ENCODE results near the gene FBN3.

FBN3 gene

DNA sequence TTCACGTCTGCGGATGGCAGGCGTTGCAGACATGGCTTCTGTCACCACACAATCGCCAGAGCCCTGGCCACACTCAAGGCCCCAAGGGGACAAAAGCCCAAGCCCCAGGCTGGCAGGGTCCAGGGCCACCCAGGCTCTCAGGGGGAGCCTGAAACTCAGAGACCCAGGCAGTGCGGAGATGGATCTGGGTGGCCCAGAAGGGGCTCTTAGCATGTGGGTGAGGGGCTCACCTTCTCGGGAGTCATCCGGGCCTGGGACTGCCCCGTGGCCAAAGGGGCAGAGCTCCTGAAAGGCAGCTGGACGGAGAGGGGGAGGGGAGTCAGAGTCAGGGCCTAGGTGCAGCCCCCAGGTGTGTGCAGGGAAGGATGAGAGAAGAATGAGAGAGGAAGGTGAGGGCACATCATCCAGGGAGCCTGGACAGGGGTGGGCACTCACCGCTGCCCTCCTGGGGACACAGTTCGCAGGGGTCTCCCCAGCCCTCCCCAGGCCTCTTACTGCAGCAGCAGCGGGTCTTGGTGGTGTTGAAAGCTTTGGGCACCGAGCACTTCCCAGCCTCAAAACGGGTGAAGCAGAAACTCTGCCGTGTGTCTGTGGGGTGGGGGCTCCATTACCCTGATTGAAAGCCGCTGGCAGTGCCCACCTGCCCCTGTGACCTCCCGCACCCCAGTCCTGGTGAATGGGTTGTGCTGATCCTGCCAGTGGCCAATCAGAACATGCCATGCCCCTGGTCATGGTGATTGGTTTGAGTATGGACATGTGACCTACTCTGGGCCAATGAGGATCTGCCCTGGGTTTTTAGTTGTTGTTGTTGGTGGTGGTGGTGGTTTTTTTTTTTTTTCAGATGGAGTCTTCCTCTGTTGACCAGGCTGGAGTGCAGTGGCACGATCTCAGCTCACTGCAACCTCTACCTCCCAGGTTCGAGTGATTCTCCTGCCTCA, 59.5 kb downstream of the FBN3 start:
- DNase-seq (ENCODE audit: low read depth) = no peak

DNA sequence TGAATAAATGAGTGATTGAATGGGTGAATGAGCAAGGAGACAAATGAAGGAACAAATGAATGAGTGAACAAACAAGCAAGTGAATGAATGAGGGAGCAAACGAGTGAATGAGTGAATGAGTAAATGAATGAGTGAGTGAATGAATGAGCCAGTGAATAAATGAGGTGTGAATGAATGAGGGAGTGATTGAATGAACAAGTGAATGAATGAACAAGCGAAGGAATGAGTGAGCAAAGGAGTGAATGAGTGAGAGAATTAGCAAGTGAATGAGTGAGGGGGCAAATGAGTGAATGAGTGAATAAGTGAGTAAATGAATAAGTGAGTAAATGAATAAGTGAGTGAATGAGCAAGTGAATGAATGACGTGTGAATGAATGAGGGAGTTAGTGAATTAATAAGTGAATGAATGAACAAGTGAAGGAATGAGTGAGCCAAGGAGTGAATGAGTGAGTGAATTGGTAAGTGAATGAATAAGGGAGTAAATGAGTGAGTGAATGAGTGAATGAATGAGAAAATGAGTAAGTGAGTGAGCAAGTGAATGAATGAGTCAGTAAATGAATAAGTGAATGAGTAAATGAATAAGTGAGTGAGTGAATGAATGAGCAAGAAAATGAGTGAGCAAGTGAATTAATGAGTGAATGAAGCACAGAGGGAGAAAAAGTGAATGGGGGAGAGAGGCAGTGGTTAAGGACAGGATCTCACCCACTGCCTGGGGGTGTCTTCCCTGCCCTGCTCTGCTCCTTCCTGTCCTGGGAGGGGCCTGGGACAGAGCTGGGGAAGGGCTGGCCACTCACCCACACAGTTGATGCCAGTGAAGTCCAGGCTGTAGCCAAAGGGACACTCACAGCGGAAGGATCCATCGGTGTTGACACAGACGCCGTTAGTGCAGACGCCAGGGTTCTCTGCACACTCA, 60.4 kb downstream of the FBN3 start:
- no peak for DNase-seq (ENCODE audit: low read depth)

DNA sequence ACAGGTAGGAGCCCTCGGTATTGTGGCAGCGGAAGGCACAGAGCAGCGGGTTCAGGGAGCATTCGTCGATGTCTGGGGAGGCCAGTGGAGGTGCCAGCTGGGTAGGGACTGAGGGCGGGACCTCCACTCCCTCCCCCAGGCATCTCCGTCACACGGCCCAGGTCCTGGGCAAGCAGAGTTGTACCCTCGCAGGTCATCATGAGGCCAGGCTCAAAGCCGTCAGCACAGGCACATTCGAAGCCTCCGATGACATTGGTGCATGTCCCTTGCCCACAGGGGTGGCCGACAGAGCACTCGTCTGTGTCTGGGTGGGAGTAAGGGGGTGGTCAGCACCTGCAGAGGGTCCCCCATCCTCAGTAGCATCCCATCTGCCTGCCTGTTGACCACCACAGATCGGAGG, 61.5 kb downstream of the FBN3 start:
- no peak for DNase-seq (ENCODE audit: low read depth)

DNA sequence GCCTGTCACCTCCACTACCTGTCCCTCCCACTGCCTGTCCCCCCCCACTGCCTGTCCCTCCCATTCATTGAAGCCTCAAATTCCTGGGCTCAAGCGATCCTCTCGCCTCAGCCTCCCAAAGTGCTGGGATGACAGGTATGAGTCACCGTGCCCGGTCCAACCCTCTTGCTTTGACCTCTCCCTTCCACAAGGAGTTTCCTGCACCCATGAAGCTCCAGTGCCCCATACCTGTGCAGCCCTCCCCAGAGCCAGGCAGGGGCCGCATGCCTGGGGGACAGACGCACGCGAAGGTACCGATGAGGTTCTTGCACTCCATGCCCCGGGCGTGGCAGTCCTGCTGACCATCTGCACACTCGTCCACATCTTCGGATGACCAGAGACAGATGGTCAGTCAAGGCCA, 62.5 kb downstream of the FBN3 start:
- DNase-seq (ENCODE audit: low read depth) = no peak

DNA sequence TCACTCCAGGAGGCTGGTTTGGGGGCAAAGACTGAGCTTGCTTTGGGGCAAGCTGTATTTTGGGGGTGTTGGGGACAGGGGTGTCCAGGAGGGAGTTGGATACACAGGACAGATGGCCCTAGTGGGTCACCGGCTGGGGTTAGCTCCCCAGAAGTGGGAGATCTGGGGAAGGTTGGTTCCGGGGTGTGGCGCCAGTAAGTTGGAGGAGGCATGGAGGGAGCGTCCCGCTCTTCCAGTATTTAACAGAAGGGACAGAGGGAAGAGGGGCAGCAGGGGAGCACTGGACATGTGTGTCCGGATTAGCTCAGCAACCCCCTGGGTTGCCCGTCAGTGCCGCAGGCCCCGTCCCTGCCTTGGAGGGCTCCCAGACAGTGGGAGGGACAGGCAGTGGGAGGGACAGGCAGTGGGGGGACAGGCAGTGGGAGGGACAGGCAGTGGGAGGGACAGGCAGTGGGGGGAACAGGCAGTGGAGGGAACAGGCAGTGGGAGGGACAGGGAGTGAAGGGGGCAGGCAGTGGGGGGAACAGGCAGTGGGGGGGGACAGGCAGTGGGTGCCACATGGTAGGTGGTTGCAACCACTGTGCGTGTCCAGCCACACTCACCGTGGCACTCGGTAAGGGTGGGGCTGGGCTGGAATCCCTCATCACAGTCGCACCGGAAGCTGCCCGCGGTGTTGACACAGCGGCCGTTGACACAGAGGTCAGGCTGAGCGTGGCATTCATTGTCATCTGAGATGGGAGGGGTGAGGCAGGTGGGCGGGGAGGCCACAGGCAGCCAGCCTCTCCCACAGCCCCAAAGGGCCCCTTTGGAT, 63.6 kb downstream of the FBN3 start:
- no peak for DNase-seq (ENCODE audit: low read depth)

DNA sequence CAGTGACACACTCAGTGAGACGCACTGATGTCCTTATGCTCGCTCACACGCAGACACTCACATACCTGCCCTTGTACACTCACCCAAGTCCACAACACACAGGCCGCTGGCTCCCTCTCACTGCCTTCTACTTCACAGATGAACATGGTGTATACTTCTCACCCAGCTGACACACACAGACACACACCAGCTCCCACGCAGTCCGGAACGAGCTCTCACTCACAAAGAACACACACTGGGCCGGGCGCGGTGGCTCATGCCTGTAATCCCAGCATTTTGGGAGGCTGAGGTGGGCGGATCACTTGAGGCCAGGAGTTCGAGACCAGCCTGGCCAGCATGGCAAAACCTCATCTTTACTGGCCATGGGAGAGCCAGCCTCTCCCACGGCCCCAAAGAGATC, 65.2 kb downstream of the FBN3 start:
- DNase-seq (ENCODE audit: low read depth) = no peak

DNA sequence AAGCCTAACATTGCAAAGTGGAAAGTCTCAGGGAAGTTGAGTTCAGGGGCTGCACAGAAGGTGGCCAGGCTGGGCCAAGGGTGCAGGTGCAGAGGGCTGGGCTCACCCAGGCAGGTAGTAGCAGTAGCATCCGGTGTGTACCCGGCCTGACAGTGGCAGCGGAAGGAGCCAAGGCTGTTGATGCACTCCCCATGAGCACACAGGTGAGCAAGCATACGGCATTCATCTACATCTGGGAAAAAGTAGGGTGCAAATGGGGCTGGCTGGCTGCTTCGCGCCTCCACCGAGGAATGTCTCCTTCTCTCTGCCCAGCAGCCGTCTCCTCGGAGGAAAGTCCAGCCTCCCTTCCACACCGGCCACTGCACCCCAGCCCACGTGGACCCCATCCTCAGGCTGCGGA, 66.3 kb downstream of the FBN3 start:
- no peak for DNase-seq (ENCODE audit: low read depth)

DNA sequence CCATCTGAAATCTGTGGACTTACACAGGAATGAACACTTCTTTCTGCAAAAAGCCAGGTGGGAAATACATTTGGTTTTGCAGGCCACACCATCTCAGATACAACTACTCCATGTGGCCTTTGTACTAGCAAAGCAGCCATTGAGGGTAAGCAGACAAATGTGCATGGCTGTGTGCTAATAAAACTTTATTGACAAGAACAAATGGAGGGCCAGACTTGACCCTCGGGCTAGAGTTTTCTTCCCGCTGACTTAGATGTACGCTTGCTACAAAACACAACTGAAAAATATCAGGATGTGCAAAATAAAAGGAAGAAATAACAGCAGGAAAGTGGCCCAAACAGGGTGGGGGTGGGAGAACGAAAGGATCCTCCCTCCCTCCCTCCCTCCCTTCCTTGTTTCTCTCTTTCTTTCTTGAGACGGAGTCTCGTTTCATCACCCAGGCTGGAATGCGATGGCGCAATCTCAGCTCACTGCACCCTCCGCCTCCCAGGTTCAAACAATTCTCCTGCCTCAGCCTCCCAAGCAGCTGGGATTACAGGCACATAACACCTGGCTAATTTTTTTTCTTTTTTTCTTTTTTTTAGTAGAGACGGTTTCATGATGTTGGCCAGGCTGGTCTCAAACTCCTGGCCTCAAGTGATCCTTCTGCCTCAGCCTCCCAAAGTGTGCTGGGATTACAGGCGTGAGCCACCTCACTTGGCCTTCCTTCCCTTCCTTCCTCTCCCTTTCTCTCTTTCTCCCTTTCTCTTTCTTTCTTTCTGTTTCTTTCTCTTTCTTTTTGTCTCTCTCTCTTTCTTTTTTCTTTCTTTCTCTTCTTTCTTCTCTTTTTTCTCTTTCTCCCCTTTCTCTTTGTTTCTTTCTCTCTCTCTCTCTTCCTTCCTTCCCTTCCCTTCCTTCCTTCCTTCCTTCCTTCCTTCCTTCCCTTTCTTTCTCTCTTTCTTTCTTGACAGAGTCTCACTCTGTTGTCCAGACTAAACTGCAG, 67.5 kb downstream of the FBN3 start:
- DNase-seq (ENCODE audit: low read depth) = no peak

DNA sequence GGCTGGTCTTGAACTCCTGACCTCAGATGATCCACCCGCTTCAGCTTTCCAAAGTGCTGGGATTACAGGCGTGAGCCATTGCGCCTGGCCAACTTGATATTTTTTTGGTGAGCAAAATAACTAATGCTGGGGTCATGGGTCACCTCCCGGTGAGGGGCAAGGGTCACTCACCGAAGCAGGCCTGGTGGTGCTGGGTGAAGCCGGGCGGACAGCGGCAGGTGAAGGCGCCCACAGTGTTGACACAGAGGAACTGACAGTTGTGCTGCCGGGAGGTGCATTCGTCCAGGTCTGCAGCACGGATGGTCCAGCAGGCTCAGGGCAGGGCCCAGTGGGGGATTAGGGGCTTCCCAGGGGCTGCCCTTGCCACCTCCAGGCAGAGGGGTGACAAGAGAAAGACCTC, 68.6 kb downstream of the FBN3 start:
- no peak for DNase-seq (ENCODE audit: low read depth)

DNA sequence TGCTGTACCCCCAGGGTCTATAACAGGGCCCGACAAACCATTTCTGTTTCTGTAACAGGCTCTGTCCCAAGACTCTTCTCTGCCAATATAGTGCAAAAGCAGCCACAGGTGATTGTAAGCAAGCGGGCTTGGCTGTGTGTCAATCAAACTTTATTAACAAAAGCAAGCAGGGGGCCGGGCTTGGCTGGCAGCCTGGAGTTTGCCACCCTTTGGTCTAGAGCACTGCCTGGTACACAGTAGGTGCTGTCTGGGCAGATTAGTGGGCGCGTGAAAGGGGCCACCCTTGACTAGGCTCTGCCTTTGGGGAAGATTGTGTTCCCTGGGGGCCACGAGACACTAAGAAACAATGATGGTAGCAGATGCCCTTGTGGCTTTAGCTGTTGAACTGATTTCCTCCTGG, 69.4 kb downstream of the FBN3 start:
- no peak for DNase-seq (ENCODE audit: low read depth)

DNA sequence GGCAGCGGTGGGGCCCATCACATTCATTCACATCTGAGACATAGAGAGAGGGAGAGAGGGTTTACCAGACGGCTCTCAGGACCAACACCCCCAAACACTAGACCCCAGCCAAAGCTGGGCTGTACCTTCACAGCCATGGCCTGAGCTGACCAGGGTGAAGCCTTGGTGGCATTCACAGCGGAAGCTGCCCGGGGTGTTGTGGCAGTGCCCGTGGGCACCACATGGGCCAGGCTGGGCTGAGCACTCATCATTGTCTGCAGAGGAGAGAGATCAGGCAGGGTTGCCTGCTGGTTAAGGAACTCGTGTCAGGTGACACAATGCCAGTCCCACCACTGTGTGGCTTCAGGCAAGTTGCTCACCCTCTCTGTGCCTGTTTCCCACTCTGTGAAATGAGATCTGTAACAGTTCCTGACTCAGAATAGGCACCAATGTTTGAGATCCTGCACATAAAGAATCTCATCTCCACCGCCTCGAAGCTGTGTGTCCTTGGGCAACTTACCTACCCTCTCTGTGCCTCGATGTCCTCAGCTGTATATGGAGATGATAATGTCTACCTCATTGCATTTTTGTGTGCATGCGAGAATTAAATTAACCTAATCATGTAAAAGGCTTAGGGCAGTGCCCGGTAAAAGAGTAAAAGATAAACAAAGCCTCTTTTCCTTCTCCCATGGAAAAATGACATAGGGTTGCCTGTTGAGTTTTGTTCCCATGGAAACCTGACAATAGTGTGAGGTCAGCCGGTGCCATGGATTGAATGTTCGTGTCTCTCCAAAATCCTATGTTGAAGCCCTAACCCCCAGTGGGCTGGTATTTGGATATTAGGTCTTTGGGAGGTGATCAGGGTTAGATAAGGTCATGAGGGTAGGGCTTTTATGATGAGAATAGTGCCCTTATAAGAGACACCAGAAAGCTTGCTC, 74.0 kb downstream of the FBN3 start:
- no peak for DNase-seq (ENCODE audit: low read depth)

DNA sequence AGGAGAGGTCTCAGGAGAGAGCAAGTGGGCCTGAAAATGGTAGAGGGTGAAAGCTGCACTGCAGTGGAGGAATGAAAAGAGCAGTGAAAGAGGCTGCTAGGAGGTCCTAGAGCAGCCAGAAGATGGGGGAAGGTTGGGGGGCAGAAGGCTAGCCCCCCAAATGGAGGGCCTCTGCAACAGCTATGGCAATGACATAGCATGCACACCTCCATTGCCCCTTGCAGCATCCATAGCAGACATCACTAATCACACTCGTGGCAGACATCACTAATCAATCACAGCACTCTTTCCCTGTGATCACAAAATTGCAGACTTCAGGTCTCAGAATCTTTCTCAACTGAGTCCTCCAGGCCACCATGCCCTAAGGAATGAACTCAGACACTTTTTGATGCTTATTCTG, 74.9 kb downstream of the FBN3 start:
- no peak for DNase-seq (ENCODE audit: low read depth)

DNA sequence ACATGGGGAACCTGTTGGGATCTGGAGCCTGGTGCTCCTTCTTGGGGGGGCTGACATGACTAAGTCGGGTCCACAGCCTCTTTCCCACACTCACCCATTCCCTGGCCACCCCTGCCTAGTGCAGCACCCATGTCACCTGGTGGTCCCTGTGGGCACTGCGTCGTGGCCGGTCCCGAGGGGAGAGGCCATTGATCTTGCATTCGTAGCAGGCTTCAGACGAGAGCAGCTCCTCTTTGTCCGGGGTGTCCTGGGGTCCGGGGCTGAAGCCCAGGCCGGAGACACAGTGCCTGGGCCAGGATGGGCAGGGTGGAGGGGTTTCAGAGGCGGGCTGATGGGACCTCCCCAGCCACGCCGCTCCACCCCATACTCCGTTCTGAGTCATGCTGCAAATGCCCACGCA, 77.5 kb downstream of the FBN3 start:
- DNase-seq (ENCODE audit: low read depth) = no peak

DNA sequence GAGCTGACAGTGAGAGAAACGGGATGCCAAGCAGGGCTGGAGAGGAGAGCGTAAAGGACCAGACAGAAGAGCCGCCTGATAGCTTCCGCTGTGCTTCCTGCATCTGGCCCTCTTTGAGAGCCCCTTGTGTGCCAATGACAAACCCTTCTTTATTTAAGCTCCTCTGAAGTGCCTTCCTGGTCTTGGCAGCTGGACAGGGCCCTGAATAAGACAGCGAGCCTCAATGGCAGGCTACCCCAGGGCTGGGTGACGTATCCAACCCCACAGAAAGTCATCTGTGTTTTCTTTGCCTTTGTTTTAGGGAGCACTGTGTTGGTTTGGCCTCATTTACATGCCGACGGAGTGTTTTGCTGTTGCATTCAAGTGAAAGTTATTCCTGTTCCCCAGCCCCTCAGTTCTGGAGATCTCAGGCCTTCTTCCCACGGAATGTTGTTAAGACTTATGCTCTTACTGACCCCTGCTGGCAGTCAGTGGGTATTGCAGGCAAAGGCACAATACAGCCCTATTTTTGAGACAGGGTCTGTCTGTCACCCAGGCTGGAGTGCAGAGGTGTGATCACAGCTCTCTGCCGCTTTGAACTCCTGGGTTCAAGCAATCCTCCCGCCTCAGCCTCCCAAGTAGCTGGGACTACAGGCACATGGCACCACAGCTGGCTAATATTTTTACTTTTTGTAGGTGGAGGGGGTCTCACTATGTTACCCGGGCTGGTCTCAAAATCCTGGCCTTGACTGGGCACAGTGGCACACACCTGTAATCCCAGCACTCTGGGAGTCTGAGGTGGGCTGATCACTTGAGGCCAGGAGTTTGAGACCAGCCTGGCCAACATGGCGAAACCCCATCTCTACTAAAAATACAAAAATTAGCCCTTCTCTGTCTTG, 80.1 kb downstream of the FBN3 start:
- DNase-seq (ENCODE audit: low read depth) = no peak

DNA sequence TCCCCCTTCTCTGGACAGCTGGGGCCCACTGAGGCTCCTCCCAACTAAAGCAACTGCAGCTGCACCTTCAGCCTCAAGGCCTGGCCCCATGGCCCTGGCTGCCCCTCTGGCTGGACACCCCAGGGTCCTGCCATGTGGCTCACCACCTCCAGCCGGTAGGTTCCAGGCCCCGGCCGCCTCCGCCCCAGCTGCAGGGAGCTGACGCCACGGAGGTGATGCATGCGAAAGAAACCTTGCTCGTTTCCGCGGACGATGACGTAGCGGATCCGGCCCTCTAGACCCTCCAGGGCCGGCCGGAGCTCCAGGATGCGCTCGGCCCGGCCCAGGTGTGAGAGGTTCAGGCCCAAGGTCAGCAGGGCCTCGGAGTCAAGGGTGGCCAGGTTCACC, 83.5 kb downstream of the FBN3 start:
- no peak for DNase-seq (ENCODE audit: low read depth)

DNA sequence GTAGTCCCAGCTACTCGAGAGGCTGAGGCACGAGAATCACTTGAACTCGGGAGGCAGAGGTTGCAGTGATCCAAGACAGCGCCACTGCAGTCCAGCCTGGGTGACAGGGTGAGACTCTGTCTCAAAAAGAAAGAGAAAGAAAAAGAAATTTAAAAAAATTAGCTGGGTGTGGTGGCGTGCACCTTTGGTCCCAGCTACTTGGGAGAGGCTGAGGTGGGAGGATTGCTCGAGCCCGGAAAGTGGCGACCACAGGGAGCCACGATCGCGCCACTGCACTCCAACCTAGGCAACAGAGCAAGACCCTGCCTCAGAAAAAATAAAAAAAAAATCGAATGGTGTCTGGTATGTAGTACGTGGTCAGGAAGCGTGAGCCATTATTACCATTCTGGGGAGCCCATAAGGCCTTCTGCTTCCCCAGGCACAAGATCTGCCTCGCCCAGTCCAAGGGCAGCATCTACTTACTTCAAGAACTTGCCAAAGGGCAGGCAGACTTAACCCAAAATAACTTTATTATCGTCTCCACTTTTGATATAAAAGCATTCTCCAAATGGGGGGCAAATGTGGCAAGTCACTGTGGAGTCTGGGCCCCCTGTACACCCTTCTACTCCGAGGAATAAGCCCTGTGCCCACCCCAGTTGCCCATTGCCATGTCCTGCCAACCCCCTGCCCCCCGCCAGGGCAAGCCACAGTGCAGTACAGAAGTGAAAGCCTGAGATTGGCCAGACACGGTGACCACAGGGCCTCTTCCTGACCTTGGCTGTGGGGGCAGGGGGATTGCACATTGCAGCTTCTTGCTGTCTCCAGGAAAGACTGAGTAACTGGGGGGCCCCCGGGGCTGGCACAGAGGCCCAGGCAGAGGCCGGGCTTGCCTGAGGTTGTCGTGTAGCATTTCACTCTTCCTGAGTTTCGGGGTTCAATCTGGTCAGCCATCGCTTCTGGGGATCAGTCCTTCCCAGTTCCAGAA, 84.2 kb downstream of the FBN3 start:
- DNase-seq (ENCODE audit: low read depth) = no peak

DNA sequence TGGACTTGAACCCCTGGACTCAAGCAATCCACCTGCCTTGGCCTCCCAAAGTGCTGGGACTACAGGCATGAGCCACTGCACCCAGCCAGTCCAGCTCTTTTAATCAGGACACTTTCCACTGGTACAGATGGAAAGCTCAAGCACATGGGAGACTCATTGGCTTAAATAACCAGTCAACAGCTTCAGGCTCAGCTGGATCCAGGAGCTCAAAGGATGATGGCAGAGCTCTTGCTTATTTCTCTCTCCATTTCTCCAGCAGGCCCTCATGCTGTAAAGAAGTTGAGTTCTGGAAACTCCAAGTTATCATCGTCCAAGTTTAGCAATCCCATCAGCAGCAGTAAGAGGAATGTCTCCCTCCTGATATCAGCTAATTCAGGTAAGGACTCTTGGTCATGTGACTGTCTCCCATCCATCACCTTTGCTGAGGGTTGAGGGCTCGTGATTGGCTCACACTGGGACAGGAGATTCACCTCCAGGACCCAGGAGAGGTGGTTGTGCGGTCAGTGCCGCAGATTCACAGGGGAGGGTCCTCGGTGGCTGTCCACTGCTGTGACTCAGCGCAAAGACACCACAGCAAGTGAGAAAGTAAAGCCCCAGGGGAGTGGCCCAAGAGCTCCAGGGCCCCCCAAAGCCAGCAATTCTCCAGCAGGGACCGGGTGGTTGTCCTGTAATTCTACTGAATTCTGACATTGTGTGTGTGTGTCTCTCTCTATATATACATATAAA, 91.7 kb downstream of the FBN3 start:
- no peak for DNase-seq (ENCODE audit: low read depth)

All from activated T-cell treated with anti-CD3 and anti-CD28 coated beads for 24 hours (primary cell).